HepG2 (cell line): ENCODE results near the gene METTL26. TPM values are rescaled to one million over a fixed set of nuclear protein-coding genes. Genes with fewer than 3 reads are reported as not detected.
A peak's percentile ranks its signal among the peaks of the same experiment; 100 is the strongest.

Source experiments
- CEBPG ChIP-seq: IDR thresholded peaks from 2 replicates; pipeline ENCODE4 v1.6.1; 2016
- ZNF563 ChIP-seq: sonication (generic); formaldehyde crosslinking; IDR thresholded peaks from 2 replicates; pipeline ENCODE4 v1.8.0; 2022; ENCODE audit warnings: mild to moderate bottlenecking, moderate library complexity, missing genetic modification reagents
- ZNF674 ChIP-seq: sonication (generic); formaldehyde crosslinking; IDR thresholded peaks from 2 replicates; pipeline ENCODE4 v1.5.0; 2020; ENCODE audit warnings: low read depth, mild to moderate bottlenecking, missing genetic modification reagents
- polyA plus RNA-seq, 8 experiments: library from polyadenylated mRNA; depleted of rRNA in 3 of 8; stranded (reverse) in 7 of 8; unstranded in 1 of 8; fragments of >200 nt; fragmentation: Illumina TruSeq in 4 of 8; extraction: Trizol in 4 of 8; gene quantifications; 2 replicates each; pipeline versions ENCODE4 v1.2.1 to v1.2.3, GENCODE V29; 2011 to 2016; ENCODE audit warnings: low read depth in 4 of 8, missing spikeins in 1 of 8, mixed read lengths in 1 of 8; ENCODE audit not compliant: insufficient read depth in 1 of 8
- total RNA-seq, 5 experiments: library from RNA; depleted of rRNA; stranded (reverse); fragments of >200 nt; fragmentation: Illumina TruSeq; extraction: Trizol; gene quantifications; 2 replicates each; pipeline ENCODE4 v1.2.3, GENCODE V29; 2016; ENCODE audit warnings: low read depth in 1 of 5
- TF ChIP-seq, protein P1 (sequence below), 2 experiments: fragments of 450-650 bp in 1 of 2; sonication (generic) in 1 of 2; formaldehyde crosslinking in 1 of 2; IDR thresholded peaks; 2 replicates each; pipeline versions ENCODE4 v1.6.1 to v1.8.0; 2016 to 2022; ENCODE audit warnings: antibody characterized with exemption in 1 of 2, mild to moderate bottlenecking in 1 of 2, missing genetic modification reagents in 1 of 2
- TF ChIP-seq, protein P2 (sequence below): IDR thresholded peaks from 2 replicates; pipeline ENCODE4 v1.6.1; 2016; ENCODE audit warnings: mild to moderate bottlenecking

Gene METTL26
- total and polyA plus RNA-seq, 2 of the 13 experiments (the other 11 are each of a cell fraction or from before 2014, with no cell fraction given) = 65.5 to 70.1 TPM

DNA sequence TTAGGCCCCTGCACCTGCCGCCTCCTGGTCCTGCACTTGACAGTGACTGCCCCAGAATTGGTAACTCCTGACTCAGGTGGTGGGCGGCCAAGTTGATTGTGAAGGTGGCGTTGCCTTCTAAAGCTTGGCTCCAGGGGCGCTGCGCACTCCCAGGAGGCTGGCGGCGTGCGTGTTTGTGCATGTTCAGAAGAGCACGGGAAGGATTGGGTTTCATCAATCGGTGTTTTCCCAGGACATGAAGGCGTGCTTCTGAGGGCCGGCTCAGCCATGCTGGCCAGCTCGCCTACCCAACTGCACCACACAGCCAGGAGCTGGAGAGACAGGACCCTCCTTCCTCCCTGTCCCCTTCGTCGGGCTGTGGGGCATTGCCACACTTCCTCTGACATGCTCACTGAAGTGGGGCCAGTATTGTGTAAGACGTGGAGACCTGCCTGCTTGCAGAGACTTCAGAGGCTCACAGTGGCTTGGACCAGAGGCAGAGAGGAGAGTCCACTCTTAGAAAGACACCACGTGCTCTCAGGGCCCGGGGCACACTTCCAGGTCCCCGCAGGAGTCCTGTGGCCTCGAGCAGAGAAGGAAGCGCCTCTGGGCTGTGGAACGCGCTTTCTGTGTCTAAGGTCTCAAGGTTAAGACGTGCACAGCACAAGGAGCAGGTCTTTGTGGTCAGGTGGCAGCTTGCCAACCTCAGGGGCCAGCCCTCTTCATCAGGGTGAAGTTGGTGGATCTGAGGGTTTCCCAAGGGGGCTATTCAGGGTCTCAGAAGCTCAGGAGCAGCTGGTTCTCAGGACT, 43.4 kb downstream of the METTL26 start (continued):
- TF ChIP-seq, protein P1, sequence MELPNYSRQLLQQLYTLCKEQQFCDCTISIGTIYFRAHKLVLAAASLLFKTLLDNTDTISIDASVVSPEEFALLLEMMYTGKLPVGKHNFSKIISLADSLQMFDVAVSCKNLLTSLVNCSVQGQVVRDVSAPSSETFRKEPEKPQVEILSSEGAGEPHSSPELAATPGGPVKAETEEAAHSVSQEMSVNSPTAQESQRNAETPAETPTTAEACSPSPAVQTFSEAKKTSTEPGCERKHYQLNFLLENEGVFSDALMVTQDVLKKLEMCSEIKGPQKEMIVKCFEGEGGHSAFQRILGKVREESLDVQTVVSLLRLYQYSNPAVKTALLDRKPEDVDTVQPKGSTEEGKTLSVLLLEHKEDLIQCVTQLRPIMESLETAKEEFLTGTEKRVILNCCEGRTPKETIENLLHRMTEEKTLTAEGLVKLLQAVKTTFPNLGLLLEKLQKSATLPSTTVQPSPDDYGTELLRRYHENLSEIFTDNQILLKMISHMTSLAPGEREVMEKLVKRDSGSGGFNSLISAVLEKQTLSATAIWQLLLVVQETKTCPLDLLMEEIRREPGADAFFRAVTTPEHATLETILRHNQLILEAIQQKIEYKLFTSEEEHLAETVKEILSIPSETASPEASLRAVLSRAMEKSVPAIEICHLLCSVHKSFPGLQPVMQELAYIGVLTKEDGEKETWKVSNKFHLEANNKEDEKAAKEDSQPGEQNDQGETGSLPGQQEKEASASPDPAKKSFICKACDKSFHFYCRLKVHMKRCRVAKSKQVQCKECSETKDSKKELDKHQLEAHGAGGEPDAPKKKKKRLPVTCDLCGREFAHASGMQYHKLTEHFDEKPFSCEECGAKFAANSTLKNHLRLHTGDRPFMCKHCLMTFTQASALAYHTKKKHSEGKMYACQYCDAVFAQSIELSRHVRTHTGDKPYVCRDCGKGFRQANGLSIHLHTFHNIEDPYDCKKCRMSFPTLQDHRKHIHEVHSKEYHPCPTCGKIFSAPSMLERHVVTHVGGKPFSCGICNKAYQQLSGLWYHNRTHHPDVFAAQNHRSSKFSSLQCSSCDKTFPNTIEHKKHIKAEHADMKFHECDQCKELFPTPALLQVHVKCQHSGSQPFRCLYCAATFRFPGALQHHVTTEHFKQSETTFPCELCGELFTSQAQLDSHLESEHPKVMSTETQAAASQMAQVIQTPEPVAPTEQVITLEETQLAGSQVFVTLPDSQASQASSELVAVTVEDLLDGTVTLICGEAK (IDR thresholded peaks at IDR 0.05) = no peak
- TF ChIP-seq, protein P1 (CRISPR knock-in tag; IDR thresholded peaks at IDR 0.05) = peak; percentile 21; the same call in 1 of the 2 replicates
- TF ChIP-seq CEBPG (CRISPR knock-in tag) = peak; percentile 85
- TF ChIP-seq, protein P2, sequence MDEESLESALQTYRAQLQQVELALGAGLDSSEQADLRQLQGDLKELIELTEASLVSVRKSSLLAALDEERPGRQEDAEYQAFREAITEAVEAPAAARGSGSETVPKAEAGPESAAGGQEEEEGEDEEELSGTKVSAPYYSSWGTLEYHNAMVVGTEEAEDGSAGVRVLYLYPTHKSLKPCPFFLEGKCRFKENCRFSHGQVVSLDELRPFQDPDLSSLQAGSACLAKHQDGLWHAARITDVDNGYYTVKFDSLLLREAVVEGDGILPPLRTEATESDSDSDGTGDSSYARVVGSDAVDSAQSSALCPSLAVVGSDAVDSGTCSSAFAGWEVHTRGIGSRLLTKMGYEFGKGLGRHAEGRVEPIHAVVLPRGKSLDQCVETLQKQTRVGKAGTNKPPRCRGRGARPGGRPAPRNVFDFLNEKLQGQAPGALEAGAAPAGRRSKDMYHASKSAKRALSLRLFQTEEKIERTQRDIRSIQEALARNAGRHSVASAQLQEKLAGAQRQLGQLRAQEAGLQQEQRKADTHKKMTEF (CRISPR knock-in tag) = peak; percentile 63; the same call in 1 of the 2 replicates
- peak; percentile 57; the same call in 1 of the 2 replicates for TF ChIP-seq ZNF563 (CRISPR knock-in tag)
- no peak for TF ChIP-seq ZNF674
- TF ChIP-seq, all 625 proteins: peak for 81
